GM12801 (cell line): ENCODE results near the gene MOSPD3.

Experiments used
- TF ChIP-seq, protein P1 (sequence below): IDR thresholded peaks from one replicate; pipeline ENCODE4 v1.5.1; 2011; ENCODE audit warnings: control low read depth; ENCODE audit not compliant: insufficient read length; ENCODE audit errors: extremely low read depth

Gene MOSPD3

DNA sequence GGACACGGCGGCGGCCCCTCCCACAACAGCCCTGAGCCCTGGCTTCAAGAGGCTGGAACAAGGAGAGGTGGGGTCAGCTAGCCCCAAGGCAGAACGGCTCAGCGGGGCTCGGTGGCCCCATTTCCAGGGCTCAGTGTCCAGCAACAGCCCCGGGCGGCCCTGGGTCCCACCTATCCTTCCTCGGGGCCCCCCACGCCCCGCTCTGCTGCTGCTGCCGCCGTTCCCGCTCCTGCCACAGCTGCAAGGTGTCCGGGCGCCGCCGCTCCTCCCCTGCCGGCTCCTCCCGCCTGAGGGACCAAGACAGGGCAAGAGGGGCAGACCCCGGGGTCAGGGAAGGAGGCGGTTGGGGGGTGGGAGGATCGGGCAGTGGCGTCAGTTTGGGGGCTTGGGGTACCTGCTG, 35.2 kb upstream of the MOSPD3 start:
- TF ChIP-seq, protein P1, sequence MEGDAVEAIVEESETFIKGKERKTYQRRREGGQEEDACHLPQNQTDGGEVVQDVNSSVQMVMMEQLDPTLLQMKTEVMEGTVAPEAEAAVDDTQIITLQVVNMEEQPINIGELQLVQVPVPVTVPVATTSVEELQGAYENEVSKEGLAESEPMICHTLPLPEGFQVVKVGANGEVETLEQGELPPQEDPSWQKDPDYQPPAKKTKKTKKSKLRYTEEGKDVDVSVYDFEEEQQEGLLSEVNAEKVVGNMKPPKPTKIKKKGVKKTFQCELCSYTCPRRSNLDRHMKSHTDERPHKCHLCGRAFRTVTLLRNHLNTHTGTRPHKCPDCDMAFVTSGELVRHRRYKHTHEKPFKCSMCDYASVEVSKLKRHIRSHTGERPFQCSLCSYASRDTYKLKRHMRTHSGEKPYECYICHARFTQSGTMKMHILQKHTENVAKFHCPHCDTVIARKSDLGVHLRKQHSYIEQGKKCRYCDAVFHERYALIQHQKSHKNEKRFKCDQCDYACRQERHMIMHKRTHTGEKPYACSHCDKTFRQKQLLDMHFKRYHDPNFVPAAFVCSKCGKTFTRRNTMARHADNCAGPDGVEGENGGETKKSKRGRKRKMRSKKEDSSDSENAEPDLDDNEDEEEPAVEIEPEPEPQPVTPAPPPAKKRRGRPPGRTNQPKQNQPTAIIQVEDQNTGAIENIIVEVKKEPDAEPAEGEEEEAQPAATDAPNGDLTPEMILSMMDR = no peak

DNA sequence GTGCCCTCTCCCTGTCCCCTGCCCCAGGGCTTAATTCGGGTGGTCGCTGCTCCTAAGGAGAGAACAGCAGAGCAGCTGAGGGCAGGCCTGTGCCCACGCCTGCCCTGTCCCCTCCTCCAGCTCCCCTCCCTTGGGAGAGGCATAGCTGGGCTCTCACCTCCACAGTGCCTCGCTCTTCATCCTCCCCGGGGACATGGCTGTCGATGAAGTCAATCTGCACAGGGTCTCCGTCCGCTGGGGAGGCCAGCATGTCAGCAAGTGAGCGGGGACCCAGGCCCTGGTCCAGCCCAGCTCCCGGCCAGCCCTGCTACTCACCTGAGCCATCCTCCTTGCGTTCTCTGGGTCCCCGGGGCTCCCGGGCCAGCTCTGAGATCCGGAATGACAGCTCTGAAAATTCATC, 34.8 kb upstream of the MOSPD3 start:
- TF ChIP-seq, protein P1 = no peak

GRCh38 chr7:100578246-100579183, 33.8 kb upstream of the MOSPD3 start:
- TF ChIP-seq, protein P1 = no peak

DNA sequence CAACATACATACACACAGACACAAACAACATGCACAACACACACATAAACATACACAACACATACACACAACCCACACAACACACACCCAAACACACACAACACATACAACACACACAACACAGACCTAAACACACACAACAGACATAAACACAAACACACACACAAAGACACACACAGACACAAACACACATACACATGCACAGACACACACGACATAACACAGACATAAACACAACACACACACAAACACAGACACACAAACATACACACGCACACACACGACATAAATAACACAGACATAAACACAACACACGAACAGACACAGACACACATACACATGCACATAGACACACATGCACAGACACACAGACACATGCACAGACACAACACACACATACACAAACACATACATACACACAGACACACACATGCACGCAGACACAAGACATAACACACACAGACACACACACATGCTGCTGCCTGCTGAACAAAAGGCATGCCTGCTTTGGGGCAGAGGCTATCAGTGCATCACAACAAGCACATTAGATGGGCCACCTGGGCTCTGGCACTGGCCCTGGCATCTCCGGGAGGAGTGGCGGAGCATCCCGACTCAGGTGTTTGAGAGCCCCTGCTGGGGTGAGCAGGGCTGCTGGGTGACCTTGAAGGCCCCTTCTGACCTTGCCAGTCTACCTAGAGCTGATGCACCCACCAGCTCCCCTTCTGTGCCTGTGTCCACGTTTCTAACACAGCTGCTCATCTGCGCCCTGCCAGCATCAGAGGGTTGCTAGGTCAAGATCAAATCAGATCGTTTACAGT, 31.7 kb upstream of the MOSPD3 start:
- TF ChIP-seq, protein P1 = no peak

DNA sequence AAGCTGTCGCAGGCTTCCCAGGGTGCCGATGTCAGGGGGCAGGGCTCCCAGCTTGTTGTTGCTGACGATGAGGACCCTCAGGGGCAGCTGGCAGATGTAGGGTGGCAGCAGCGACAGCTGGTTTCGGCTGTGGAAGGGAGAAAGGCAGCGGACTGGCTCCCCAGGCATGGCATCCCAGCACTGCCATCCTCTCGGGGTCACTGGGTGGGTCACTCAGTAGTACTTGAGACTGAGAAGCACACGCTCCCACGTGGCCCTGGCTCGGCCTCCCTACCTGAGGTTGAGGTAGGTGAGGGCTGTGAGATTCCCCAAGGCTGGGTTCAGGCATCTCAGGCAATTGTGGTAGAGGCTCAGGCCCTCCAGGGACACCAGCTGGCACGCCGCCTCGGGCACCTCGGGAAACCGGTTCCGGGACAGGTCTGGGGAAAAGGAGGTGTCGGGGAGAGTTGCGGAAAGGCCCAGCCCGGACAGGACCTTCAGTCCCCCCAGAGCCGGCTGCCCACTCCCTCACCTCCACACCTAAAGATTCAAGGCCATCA, 30.2 kb upstream of the MOSPD3 start:
- TF ChIP-seq, protein P1 = no peak

DNA sequence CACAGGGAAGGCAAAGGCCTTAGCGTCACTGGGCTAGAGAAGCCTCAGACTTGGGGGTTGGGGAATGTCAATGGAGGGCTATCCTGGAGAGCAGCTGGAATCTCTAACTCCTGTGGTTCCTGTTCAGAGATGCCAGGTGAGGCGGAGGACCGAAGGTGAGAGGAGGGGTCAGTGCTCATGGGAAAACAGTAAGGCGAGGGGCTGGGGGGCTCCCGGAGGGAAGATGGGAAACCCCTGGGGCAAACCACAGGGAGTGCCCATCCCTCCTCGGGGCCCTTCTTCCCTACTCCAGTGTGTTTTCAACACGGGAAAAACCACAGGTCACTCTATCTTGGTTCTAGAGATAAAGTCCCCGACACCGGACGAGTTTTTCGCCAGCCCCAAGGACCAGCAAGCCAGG, 29.7 kb upstream of the MOSPD3 start:
- TF ChIP-seq, protein P1 = no peak

- TF ChIP-seq, protein P1 = no peak
These were observed 28.9 kb upstream of the MOSPD3 start for GRCh38 chr7:100583132-100584053.
